ENCODE data around the gene FOCAD.

Gene FOCAD

GRCh38 chr9:20746967-20747366, 62.9 kb downstream of the FOCAD start:
- H3K4me3 ChIP-seq (ENCODE audit: low read depth, low read length) = no peak overlapping the region
- TF ChIP-seq CTCF (IDR thresholded peaks at IDR 0.05; ENCODE audit: low read depth, low read length, missing control alignments) = no peak
- no peak for DNase-seq (ENCODE audit: low read depth)

- no peak overlapping the region for H3K4me3 ChIP-seq (ENCODE audit: low read depth, low read length)
- no peak for DNase-seq (ENCODE audit: low read depth)
- no peak for TF ChIP-seq CTCF (IDR thresholded peaks at IDR 0.05; ENCODE audit: low read depth, low read length, missing control alignments)
Observed at GRCh38 chr9:20749496-20750198, 65.6 kb downstream of the FOCAD start.

GRCh38 chr9:20753761-20754160, 69.7 kb downstream of the FOCAD start:
- no peak for TF ChIP-seq CTCF (IDR thresholded peaks at IDR 0.05; ENCODE audit: low read depth, low read length, missing control alignments)
- no peak overlapping the region for H3K4me3 ChIP-seq (ENCODE audit: low read depth, low read length)
- no peak for DNase-seq (ENCODE audit: low read depth)

- DNase-seq (ENCODE audit: low read depth) = no peak
- H3K4me3 ChIP-seq (ENCODE audit: low read depth, low read length) = no peak overlapping the region
- no peak for TF ChIP-seq CTCF (IDR thresholded peaks at IDR 0.05; ENCODE audit: low read depth, low read length, missing control alignments)
Observed at GRCh38 chr9:20754556-20754955, 70.5 kb downstream of the FOCAD start.

GRCh38 chr9:20760246-20760891, 76.3 kb downstream of the FOCAD start:
- DNase-seq (ENCODE audit: low read depth) = no peak
- no peak overlapping the region for H3K4me3 ChIP-seq (ENCODE audit: low read depth, low read length)
- TF ChIP-seq CTCF (IDR thresholded peaks at IDR 0.05; ENCODE audit: low read depth, low read length, missing control alignments) = no peak

- TF ChIP-seq CTCF (IDR thresholded peaks at IDR 0.05; ENCODE audit: low read depth, low read length, missing control alignments) = no peak
- H3K4me3 ChIP-seq (ENCODE audit: low read depth, low read length) = no peak overlapping the region
- no peak for DNase-seq (ENCODE audit: low read depth)
Observed at GRCh38 chr9:20770947-20771346, 86.9 kb downstream of the FOCAD start.

GRCh38 chr9:20771729-20772128, 87.7 kb downstream of the FOCAD start:
- no peak overlapping the region for H3K4me3 ChIP-seq (ENCODE audit: low read depth, low read length)
- DNase-seq (ENCODE audit: low read depth) = no peak
- TF ChIP-seq CTCF (IDR thresholded peaks at IDR 0.05; ENCODE audit: low read depth, low read length, missing control alignments) = no peak

All from GM12864 (cell line).